Calu3 (cell line): ENCODE results near the gene FAM89B. TPM values are rescaled to one million over a fixed set of nuclear protein-coding genes. Genes with fewer than 3 reads are reported as not detected.
A peak's percentile ranks its signal among the peaks of the same experiment; 100 is the strongest.

Experiments used
- BruUV-seq: library from RNA; stranded (reverse); fragments of 400-500 nt; replicated peaks from 2 replicates; lab custom pipeline; 2021; lab: Mats Ljungman, UMichigan
- CTCF ChIA-PET: fragments of 300-600 bp; sonication (Branson Sonifier 250); formaldehyde crosslinking; loops from one replicate; lab custom pipeline; 2022; ENCODE audit warnings: antibody characterized with exemption; lab: Charles Lee
- DNase-seq: peaks from one replicate; pipeline ENCODE4 v3.0.0; 2022
- H3K27ac Mint-ChIP-seq: one replicate; pipeline ENCODE4 v1.8.0; 2022; ENCODE audit warnings: mixed read lengths; ENCODE audit not compliant: unreplicated experiment
- H3K27me3 Mint-ChIP-seq: one replicate; pipeline ENCODE4 v1.8.0; 2022; ENCODE audit warnings: mixed read lengths; ENCODE audit not compliant: unreplicated experiment
- H3K36me3 Mint-ChIP-seq: one replicate; pipeline ENCODE4 v1.8.0; 2022; ENCODE audit warnings: mild to moderate bottlenecking, moderate library complexity, mixed read lengths; ENCODE audit not compliant: insufficient read depth, unreplicated experiment
- H3K4me1 Mint-ChIP-seq: one replicate; pipeline ENCODE4 v1.8.0; 2022; ENCODE audit warnings: mild to moderate bottlenecking, low read depth, mixed read lengths; ENCODE audit not compliant: unreplicated experiment
- H3K4me3 Mint-ChIP-seq: one replicate; pipeline ENCODE4 v1.8.0; 2022; ENCODE audit warnings: mild to moderate bottlenecking, low read depth, moderate library complexity, mixed read lengths; ENCODE audit not compliant: unreplicated experiment
- H3K9me3 Mint-ChIP-seq: one replicate; pipeline ENCODE4 v1.8.0; 2022; ENCODE audit warnings: low read depth, mixed read lengths; ENCODE audit not compliant: unreplicated experiment
- CTCF ChIP-seq: fragments of 200-600 bp; IDR thresholded peaks from one replicate; pipeline ENCODE4 v1.8.0; 2022; ENCODE audit warnings: antibody characterized with exemption; ENCODE audit not compliant: unreplicated experiment
- intact Hi-C: fragments of 100-400 bp; cut with micrococcal nuclease; formaldehyde crosslinking; loops from one replicate; pipeline ENCODE4 v1.10.0; 2022; ENCODE audit not compliant: unreplicated experiment
- total RNA-seq: library from RNA; stranded (reverse); gene quantifications from 2 replicates; pipeline ENCODE4 v1.2.3, GENCODE V29; 2022

FAM89B gene
- total RNA-seq, 1 experiment from 2014 or later = 29.8 TPM

- no peak for DNase-seq
- no peak for TF ChIP-seq CTCF
- H3K27ac Mint-ChIP-seq = peak overlapping the region; percentile 85
- CTCF ChIA-PET = no interaction called here
- H3K27me3 Mint-ChIP-seq = no peaks in the 10 kb centered on the region
- intact Hi-C loops = no loop called here
- peaks cover 80% of the 10 kb centered on the region for H3K36me3 Mint-ChIP-seq
- H3K9me3 Mint-ChIP-seq = no peaks in the 10 kb centered on the region
- BruUV-seq = no TSS peak
- H3K4me3 Mint-ChIP-seq = peak overlapping the region; percentile 93
- peaks cover 14% of the 10 kb centered on the region for H3K4me1 Mint-ChIP-seq
Measured at GRCh38 chr11:65617136-65617850, 45.0 kb downstream of the FAM89B start.

DNA sequence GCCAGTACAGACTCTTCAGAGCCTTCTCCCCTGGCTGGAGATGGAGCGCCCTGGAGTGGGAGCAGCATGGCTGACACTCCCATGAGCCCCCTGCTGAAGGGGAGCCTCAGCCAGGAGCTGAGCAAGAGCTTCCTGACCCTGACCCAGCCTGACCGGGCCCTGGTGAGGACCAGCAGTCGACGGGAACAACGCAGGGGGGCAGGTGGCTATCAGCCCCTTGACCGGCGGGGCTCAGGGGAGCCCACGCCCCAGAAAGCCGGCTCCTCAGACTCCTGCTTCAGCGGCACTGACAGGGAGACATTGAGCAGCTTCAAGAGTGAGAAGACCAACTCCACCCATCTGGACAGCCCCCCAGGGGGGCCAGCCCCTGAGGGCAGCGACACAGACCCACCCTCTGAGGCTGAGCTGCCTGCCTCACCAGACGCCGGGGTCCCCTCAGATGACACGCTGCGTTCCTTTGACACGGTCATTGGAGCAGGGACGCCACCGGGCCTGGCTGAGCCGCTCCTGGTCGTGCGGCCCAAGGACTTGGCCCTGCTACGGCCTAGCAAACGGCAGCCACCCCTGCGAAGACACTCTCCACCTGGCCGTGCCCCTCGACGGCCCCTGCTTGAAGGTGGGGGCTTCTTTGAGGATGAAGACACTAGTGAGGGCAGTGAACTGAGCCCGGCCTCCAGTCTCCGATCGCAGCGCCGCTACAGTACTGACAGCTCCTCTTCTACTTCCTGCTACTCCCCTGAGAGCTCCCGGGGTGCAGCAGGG lies 45.8 kb downstream of the FAM89B start:
- intact Hi-C loops = no loop called here
- BruUV-seq = no TSS peak
- H3K4me1 Mint-ChIP-seq = peaks cover 9% of the 10 kb centered on the region
- no peaks in the 10 kb centered on the region for H3K9me3 Mint-ChIP-seq
- H3K27ac Mint-ChIP-seq = no peak overlapping the region
- CTCF ChIA-PET = interaction anchor here (1.1 kb wide), 1 partner anchor 8 kb away, joined by 3 read pairs; no protein-coding TSS in a partner anchor
- H3K27me3 Mint-ChIP-seq = no peaks in the 10 kb centered on the region
- peaks cover 80% of the 10 kb centered on the region for H3K36me3 Mint-ChIP-seq
- no peak for TF ChIP-seq CTCF
- H3K4me3 Mint-ChIP-seq = no peak overlapping the region
- no peak for DNase-seq

GRCh38 chr11:65618763-65619162 lies 46.4 kb downstream of the FAM89B start:
- BruUV-seq = no TSS peak
- DNase-seq = no peak
- no peaks in the 10 kb centered on the region for H3K27me3 Mint-ChIP-seq
- H3K27ac Mint-ChIP-seq = no peak overlapping the region
- H3K4me3 Mint-ChIP-seq = no peak overlapping the region
- H3K4me1 Mint-ChIP-seq = peaks cover 9% of the 10 kb centered on the region
- H3K9me3 Mint-ChIP-seq = no peaks in the 10 kb centered on the region
- intact Hi-C loops = no loop called here
- CTCF ChIA-PET = interaction anchor here (1.1 kb wide), 1 partner anchor 9 kb away, joined by 3 read pairs; no protein-coding TSS in a partner anchor
- peaks cover 74% of the 10 kb centered on the region for H3K36me3 Mint-ChIP-seq
- no peak for TF ChIP-seq CTCF

GRCh38 chr11:65619281-65619928 lies 47.1 kb downstream of the FAM89B start:
- no peak for DNase-seq
- Mint-ChIP-seq H3K4me1 (peaks cover 9% of the 10 kb centered on the region), H3K27ac (no peak overlapping the region), H3K27me3 (no peaks in the 10 kb centered on the region), H3K36me3 (peaks cover 67% of the 10 kb centered on the region), H3K9me3 (no peaks in the 10 kb centered on the region), H3K4me3 (no peak overlapping the region)
- TF ChIP-seq CTCF = no peak
- intact Hi-C loops = no loop called here
- no TSS peak for BruUV-seq
- CTCF ChIA-PET = interaction anchor here (0.6 to 1.1 kb wide), 2 partner anchors 10 to 94 kb away, joined by 3 read pairs; partner anchors contain the start of gene SCYL1
